Nephron progenitor cell (in vitro differentiated cells): Measurements from ENCODE around the gene PHRF1.
A peak's percentile ranks its signal among the peaks of the same experiment; 100 is the strongest.

Experiments used
- DNase-seq: peaks from one replicate; pipeline ENCODE4 v3.0.0; 2021
- H3K27ac Mint-ChIP-seq: 2 replicates; pipeline ENCODE4 v1.8.0; 2021; ENCODE audit warnings: mild to moderate bottlenecking, moderate library complexity, mixed read lengths
- H3K27me3 Mint-ChIP-seq: 2 replicates; pipeline ENCODE4 v1.8.0; 2021; ENCODE audit warnings: mild to moderate bottlenecking, low read depth, mixed read lengths; ENCODE audit not compliant: poor library complexity
- H3K36me3 Mint-ChIP-seq: 2 replicates; pipeline ENCODE4 v1.8.0; 2021; ENCODE audit warnings: low read depth, mixed read lengths
- H3K4me1 Mint-ChIP-seq: 2 replicates; pipeline ENCODE4 v1.8.0; 2021; ENCODE audit warnings: mixed read lengths
- H3K4me3 Mint-ChIP-seq: 2 replicates; pipeline ENCODE4 v1.8.0; 2021; ENCODE audit warnings: mild to moderate bottlenecking, moderate library complexity, mixed read lengths
- H3K9me3 Mint-ChIP-seq: 2 replicates; pipeline ENCODE4 v1.8.0; 2021; ENCODE audit warnings: mild to moderate bottlenecking, moderate library complexity, mixed read lengths
- TF ChIP-seq, protein P1 (sequence below): fragments of 200-600 bp; sonication (generic); IDR thresholded peaks from 2 replicates; pipeline ENCODE4 v1.5.0; 2021; ENCODE audit warnings: antibody characterized with exemption

The PHRF1 gene, protein sequence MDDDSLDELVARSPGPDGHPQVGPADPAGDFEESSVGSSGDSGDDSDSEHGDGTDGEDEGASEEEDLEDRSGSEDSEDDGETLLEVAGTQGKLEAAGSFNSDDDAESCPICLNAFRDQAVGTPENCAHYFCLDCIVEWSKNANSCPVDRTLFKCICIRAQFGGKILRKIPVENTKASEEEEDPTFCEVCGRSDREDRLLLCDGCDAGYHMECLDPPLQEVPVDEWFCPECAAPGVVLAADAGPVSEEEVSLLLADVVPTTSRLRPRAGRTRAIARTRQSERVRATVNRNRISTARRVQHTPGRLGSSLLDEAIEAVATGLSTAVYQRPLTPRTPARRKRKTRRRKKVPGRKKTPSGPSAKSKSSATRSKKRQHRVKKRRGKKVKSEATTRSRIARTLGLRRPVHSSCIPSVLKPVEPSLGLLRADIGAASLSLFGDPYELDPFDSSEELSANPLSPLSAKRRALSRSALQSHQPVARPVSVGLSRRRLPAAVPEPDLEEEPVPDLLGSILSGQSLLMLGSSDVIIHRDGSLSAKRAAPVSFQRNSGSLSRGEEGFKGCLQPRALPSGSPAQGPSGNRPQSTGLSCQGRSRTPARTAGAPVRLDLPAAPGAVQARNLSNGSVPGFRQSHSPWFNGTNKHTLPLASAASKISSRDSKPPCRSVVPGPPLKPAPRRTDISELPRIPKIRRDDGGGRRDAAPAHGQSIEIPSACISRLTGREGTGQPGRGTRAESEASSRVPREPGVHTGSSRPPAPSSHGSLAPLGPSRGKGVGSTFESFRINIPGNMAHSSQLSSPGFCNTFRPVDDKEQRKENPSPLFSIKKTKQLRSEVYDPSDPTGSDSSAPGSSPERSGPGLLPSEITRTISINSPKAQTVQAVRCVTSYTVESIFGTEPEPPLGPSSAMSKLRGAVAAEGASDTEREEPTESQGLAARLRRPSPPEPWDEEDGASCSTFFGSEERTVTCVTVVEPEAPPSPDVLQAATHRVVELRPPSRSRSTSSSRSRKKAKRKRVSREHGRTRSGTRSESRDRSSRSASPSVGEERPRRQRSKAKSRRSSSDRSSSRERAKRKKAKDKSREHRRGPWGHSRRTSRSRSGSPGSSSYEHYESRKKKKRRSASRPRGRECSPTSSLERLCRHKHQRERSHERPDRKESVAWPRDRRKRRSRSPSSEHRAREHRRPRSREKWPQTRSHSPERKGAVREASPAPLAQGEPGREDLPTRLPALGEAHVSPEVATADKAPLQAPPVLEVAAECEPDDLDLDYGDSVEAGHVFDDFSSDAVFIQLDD (N-terminal part only)

DNA sequence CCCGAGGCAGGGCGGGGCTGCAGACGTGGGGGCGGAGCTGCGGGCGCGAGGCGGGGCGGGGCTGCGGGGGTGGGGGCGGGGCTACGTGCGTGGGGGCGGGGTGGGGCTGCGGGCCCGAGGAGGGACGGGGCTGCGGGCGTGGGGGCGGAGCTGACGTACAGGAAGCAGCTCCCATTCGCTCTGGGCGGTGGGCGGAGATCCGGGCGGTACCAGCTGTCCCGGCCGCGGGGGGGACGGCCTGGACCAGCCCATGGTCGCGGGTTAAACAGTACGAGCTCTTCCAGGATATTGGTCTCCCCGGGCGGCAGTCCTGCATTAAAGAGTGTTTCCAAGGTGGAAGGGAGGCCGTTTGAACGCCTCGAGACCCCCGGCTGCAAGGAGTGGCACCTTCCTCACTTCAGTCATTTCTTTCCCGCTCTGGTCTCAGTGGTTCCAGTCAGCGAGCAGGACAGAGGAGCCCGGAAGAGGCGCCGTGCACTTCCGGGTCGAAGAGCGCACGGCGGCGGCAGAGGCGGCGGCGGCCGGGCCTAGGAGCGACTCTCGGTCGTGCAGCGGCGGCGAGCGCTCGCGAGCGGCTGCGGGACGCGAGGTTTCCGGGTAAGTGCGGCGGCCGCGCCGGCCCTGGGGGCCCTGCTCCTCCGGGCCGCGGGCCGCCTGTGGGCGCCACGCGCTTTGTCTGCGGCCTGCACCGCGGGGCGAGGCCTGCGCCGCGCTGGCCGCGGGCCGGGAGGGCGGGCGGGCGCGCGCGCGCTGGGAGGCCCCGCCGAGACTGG lies at the start of gene PHRF1:
Gene PHRF1, plus strand, starts transcription at position 475 of the 773 bp plus-strand sequence. CDS start 5,043 bp downstream, outside the sequence.
- no peaks in the 10 kb centered on the region for H3K9me3 Mint-ChIP-seq
- peak within 1 kb of the TSS; percentile 100 for H3K27ac Mint-ChIP-seq
- TF ChIP-seq, protein P1, sequence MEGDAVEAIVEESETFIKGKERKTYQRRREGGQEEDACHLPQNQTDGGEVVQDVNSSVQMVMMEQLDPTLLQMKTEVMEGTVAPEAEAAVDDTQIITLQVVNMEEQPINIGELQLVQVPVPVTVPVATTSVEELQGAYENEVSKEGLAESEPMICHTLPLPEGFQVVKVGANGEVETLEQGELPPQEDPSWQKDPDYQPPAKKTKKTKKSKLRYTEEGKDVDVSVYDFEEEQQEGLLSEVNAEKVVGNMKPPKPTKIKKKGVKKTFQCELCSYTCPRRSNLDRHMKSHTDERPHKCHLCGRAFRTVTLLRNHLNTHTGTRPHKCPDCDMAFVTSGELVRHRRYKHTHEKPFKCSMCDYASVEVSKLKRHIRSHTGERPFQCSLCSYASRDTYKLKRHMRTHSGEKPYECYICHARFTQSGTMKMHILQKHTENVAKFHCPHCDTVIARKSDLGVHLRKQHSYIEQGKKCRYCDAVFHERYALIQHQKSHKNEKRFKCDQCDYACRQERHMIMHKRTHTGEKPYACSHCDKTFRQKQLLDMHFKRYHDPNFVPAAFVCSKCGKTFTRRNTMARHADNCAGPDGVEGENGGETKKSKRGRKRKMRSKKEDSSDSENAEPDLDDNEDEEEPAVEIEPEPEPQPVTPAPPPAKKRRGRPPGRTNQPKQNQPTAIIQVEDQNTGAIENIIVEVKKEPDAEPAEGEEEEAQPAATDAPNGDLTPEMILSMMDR, result no peak
- peaks cover 4% of the 10 kb centered on the region for H3K27me3 Mint-ChIP-seq
- H3K36me3 Mint-ChIP-seq, result peaks cover 3% of the 10 kb centered on the region
- peak; percentile 97 for DNase-seq
- H3K4me3 Mint-ChIP-seq, result peak within 1 kb of the TSS; percentile 96
- peaks cover 64% of the 10 kb centered on the region for H3K4me1 Mint-ChIP-seq

DNA sequence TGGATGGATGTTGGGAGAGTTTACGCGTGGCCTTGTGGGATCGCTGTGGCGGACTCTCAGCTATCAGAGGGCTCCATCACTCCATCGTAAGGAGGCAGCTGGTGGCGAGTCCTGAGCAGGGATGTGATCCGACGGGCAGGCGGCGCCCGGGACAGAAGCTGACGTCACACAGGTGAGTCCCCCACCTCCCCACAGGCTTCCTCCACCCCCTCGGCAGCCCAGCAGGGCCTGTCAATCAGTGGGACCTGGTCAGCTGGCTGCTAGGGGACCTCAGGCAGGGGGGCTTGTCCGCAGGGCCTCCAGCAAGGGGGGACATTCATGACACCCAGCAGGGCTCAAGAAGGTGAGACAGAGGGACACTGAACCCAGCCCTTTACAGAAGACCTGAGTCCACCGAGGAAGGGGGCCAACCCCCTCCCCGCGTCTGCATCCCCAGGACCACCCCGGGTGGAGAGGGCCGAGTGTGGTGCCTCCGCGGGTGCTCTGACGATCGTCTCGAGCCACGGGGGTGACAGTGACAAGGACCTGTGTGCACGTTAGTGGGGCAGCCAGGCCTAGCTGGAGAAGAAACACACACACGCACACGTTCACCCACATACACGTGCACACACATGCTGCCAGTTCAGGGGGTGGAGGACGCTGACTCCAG lies 48.0 kb upstream of the PHRF1 start:
- H3K27ac Mint-ChIP-seq, result no peak overlapping the region
- TF ChIP-seq, protein P1, result no peak
- peaks cover 11% of the 10 kb centered on the region for H3K9me3 Mint-ChIP-seq
- DNase-seq, result no peak
- H3K36me3 Mint-ChIP-seq, result peaks cover 5% of the 10 kb centered on the region
- H3K27me3 Mint-ChIP-seq, result peaks cover 4% of the 10 kb centered on the region
- H3K4me1 Mint-ChIP-seq, result peaks cover 9% of the 10 kb centered on the region
- no peak overlapping the region for H3K4me3 Mint-ChIP-seq

DNA sequence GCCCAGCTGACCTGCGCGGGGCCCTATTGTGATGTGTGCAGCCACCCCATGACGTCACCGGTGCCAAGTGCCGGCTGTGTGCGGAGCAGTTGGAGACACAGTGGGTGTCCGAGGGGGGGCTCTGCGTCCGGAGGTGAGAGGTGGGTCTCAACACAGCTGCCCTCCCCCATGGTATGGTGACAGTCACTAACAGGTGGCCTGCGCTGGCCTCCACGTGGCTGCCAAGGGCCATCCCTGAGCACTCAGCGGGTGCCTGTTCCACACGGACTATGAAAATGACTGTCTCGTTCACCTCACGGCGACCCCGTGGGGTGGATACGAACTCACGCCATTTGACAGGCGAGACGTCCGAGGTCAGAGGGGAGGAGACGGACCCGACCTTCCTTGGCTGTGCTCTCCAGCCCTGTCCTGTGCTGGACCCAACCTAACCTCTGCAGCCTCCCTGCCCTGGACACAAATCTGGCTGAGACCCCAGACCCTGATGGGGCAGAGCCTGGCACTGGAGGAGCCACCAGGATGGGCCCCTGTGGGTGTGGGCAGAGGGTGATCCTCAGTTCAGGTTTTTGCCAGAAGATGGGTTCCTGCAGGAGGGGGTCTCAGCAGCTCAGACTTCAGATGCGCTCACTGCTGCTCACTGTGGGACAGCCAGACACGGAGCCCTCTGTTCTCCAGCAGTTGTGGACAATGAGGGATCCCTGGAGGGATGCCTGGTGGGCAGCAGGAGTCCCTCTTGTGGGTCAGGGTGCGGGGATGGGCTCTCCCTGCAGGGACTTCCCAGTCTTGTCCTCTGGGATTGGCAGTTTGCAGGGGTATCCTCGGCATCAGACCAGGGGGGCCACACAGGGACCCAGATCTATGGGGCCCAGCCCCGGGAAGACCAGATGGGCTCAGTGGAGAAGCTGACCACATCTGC lies 47.2 kb upstream of the PHRF1 start:
- Mint-ChIP-seq H3K4me1 (peaks cover 9% of the 10 kb centered on the region), H3K4me3 (no peak overlapping the region), H3K27me3 (no peaks in the 10 kb centered on the region), H3K27ac (no peak overlapping the region), H3K9me3 (peaks cover 6% of the 10 kb centered on the region), H3K36me3 (peaks cover 2% of the 10 kb centered on the region)
- DNase-seq, result no peak
- TF ChIP-seq, protein P1, result no peak

DNA sequence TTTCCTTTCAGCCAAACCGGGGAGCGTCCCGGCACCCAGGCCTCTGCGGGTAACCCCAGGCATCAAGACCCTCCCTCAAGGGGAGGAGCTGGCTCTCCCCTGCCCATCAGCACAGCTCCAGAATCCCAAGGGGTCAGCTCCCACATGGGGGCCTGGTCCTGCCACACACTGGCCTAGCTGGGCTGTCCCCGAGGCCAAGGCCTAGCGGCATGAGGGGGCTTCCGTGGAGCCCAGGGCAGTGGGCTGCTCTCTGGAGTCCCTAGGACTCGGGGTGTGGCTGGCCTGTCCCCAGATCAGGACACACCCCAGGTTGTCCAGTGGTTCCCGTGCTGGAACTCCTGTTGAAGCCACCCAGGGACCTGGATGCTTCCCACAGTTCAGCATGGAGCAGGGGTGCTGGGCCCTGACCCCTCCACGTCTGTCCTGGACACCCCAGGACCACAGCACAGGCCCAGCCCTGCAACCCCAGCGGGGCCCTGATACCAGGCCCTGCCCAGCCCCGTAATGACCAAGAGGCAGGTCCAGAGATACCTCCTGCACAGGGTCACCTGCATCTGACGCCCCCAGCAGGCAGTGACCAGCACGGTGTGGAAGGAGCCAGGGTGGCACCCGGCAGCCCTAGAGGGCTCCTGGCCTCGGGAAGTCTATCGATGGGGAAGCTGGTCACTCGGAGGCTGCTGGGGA lies 46.4 kb upstream of the PHRF1 start:
- Mint-ChIP-seq H3K27me3 (no peaks in the 10 kb centered on the region), H3K27ac (no peak overlapping the region), H3K9me3 (peaks cover 3% of the 10 kb centered on the region), H3K4me1 (peaks cover 9% of the 10 kb centered on the region), H3K36me3 (no peaks in the 10 kb centered on the region), H3K4me3 (no peak overlapping the region)
- TF ChIP-seq, protein P1, result no peak
- no peak for DNase-seq
